GM20000 (cell line): ENCODE measurements around the gene DCST2.

Experiments
- DNase-seq: peaks from one replicate; pipeline ENCODE4 v3.0.0; 2012; ENCODE audit warnings: low spot score
- TF ChIP-seq, protein P1 (sequence below): IDR thresholded peaks from 2 replicates; pipeline ENCODE4 v1.5.1; 2012; ENCODE audit warnings: mild to moderate bottlenecking, control low read depth; ENCODE audit errors: extremely low read depth, missing control alignments

The DCST2 gene

DNA sequence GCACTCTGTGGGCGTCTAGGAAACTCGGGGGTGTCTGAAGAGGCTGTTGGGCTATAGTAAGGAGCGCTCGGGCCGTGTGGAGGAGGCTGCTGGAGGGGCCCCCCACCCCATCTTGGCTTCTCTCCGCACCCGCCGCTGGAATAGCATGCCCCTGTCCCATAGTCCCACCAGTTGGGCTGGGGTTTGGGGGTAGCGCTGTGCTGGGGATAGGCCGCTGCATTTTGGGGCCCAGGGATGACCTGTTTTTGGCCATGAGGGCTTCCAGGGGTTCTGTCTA lies 45.6 kb upstream of the DCST2 start:
- no peak for DNase-seq
- TF ChIP-seq, protein P1, sequence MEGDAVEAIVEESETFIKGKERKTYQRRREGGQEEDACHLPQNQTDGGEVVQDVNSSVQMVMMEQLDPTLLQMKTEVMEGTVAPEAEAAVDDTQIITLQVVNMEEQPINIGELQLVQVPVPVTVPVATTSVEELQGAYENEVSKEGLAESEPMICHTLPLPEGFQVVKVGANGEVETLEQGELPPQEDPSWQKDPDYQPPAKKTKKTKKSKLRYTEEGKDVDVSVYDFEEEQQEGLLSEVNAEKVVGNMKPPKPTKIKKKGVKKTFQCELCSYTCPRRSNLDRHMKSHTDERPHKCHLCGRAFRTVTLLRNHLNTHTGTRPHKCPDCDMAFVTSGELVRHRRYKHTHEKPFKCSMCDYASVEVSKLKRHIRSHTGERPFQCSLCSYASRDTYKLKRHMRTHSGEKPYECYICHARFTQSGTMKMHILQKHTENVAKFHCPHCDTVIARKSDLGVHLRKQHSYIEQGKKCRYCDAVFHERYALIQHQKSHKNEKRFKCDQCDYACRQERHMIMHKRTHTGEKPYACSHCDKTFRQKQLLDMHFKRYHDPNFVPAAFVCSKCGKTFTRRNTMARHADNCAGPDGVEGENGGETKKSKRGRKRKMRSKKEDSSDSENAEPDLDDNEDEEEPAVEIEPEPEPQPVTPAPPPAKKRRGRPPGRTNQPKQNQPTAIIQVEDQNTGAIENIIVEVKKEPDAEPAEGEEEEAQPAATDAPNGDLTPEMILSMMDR, result no peak

DNA sequence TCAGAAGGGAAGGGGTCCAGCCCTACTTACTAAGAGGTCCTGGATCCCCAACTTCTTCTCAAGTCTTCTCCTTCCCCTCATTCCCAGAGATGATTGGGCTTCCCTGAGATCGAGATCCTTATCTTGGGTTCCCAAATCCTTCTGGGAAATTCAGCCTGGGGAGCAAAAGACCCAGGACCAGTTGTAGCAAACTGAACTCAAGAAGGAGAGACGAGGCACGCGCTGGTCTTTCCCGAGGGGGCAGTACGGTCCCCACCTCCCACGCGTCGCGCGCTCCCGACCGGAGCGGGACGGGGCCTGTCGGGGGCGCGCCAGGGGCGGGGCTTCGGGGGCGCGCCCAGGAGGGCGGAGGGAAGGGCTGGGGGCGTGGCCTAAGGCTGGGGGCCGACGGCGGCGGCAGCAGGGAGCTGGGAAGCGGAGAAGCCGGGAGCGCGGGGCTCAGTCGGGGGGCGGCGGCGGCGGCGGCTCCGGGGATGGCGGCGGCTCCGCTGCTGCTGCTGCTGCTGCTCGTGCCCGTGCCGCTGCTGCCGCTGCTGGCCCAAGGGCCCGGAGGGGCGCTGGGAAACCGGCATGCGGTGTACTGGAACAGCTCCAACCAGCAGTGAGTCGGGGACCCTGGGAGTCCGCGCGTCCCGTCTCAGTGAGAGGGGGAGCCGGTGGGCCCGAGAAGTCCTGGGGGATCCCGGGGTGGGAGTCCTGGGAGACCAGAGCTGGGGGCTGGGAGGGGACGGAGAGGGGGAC lies 45.1 kb upstream of the DCST2 start, which contains the start of gene EFNA3:
EFNA3 (plus strand) TSS at position 369 of the 741 bp plus-strand sequence; CDS start at position 474, 105 bp downstream.
- DNase-seq, result peak; percentile 94
- TF ChIP-seq, protein P1, result no peak

DNA sequence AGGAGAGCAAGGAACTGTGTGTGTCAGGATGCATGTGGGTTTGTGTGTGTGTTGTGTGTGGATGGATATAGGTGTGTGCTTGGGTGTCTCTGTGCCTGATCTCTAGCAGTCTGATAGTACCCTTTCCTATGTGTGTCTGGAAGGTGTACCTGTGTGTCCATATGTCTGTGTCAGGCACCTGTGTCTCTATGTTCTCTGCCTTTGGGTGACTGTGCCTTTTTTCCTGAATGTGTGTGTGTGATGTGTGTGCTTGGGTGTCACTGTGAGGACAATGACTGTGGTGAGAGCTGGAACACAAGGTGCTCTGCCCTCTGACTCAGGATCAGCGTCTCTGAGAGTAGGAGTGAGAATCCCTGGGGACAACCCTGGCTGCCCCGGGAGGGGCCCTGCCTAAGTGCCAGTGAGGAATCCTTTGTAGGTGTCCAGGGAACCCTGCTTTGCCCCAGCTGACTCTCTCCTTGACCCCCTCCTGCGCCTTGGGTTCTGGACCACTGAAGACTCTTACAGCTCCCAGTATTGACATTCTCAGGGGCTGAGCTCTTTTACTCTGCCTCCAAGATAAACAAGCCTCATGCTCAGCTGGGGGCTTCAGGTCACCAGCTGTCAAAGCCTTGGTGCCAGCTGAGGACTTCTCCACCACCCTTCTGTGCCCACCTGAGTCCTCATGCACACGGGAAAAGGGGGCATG lies 44.3 kb upstream of the DCST2 start:
- no peak for DNase-seq
- TF ChIP-seq, protein P1, result no peak

DNA sequence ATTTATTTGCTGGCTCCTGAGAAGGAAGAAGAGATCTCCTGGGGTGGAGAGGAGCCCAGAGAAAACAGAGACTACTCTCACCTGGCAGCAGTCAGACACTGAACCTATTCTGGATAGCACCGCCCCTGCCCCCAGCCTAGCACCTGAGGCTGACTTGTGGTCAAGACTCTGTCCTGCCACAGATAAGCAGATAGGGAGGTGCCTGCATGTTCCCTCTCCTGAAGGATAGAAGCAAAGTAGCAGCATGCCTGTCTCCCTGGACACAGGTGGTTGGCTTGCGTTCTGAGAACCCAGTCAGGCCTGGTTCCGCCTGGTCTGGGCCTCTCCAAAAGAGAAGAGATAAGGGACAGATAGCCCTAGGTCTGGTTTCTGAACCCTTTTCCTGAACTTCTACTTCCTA lies 43.8 kb upstream of the DCST2 start:
- DNase-seq, result no peak
- TF ChIP-seq, protein P1, result no peak

DNA sequence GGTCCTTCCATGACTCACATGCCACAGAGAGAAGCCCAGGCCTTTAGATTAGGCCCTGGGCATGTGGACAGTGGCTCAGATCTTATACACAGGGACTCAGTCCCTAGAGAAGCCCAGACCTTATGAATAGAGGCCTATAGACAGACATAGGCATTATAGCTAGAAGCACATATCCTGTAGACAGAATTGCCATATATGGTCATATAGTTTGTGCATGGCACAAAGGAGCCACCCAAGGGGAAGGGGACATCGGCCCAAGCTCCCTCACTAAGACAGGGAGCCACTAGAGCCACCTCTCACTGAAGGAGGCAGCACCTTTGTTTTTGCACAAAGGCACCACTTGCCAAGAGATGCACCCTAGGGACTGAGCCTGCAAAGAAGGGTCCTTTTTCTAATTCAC lies 42.8 kb upstream of the DCST2 start:
- DNase-seq, result no peak
- TF ChIP-seq, protein P1, result no peak

DNA sequence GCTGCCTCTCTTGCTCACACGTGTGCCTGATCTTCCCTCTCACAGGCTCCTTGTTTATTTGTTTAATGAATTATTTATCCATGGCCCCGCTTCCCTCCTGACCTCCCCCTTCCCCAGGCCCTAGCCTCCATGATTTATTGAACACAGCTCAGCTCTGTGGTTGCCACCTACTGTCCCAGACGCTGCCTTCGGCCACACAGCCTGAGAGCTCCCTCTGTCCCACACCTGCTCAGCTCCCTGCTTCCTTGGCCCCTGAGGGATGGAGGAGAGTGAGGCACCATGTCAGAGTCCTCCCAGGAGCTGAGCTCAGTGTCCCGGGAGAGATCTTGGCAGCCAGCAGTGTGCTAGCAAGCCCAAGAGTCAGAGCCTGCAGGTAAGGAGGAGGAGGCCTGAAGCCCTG lies 42.0 kb upstream of the DCST2 start:
- DNase-seq, result no peak
- TF ChIP-seq, protein P1, result no peak

DNA sequence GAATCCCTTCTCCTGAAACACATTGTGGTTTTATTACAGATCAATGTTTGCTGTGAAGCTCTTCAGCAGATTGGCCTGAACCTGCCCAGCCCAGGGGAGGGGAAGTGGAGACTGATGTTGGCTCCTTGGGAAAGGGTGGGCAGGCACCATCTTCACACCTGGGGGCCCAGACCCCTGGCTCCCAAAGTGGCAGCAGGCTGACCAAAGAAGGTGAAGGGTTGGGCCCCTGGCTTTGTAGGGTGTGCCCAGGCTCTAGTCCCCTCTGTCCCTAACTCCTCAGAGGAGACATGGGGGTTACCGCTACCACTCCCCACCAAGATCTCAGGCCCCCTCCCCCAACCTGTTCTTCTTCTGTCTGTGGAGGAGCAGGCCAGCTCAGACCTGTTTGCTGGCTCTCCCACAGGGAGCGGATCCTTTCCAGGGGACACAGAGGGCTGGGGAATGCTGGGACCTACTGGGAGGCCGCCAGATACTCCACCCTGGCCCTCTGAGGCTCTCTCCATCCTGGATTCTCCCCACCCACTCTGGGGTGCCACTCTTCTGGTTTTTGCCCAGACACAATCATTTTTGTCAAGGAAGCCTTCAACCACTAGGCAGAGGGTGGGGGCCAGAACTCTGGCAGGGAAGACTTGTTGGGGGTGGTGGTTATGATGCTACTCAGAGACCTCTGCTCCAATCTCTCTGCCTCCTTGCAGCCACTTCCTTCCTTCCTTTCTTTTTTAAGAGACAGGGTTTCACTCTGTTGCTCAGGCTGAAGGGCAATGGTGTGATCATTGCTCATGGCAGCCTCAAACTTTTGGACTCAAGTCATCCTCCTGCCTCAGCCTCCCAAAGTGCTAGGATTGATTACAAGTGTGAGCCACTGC lies 40.0 kb upstream of the DCST2 start:
- DNase-seq, result no peak
- TF ChIP-seq, protein P1, result no peak
